ENCODE data around the gene ELAPOR1. TPM values are rescaled to one million over a fixed set of nuclear protein-coding genes. Genes with fewer than 3 reads are reported as not detected.
A peak's percentile ranks its signal among the peaks of the same experiment; 100 is the strongest.

The ELAPOR1 gene
- total RNA-seq, 6 donors from 2014 or later: 14.7 to 49.3 (median 24.4) TPM

GRCh38 chr1:109131059-109131458, 17.1 kb downstream of the ELAPOR1 start:
- DNase-seq (no peak), ATAC-seq (ENCODE audit: low FRiP score in 2 of 2) (no peak)
- H3K4me1 ChIP-seq: peaks cover 7 to 10% (median 9%) of the 10 kb centered on the region in 4 donors
- H3K9me3 ChIP-seq: no peaks in the 10 kb centered on the region
- TF ChIP-seq CTCF (IDR thresholded peaks at IDR 0.05): no peak
- TF ChIP-seq POLR2AphosphoS5 (IDR thresholded peaks at IDR 0.05): no peak
- no peak for TF ChIP-seq POLR2A (IDR thresholded peaks at IDR 0.05)
- no peak for TF ChIP-seq EP300 (IDR thresholded peaks at IDR 0.05)
- H3K36me3 ChIP-seq: no peaks in the 10 kb centered on the region
- 91% methylated on average over 2 of the region's 2 CpGs for WGBS, 2 donors
- no peak overlapping the region for H3K4me3 ChIP-seq
- no peaks in the 10 kb centered on the region for H3K27me3 ChIP-seq
- H3K27ac ChIP-seq: no peak overlapping the region

- no peaks in the 10 kb centered on the region for H3K36me3 ChIP-seq
- no peak overlapping the region for H3K4me3 ChIP-seq
- H3K4me1 ChIP-seq: peaks cover 7 to 10% (median 9%) of the 10 kb centered on the region in 4 donors
- DNase-seq: no peak
- ATAC-seq (ENCODE audit: low FRiP score in 2 of 2): no peak
- no peak overlapping the region for H3K27ac ChIP-seq
- TF ChIP-seq CTCF (IDR thresholded peaks at IDR 0.05): no peak
- no peak for TF ChIP-seq EP300 (IDR thresholded peaks at IDR 0.05)
- no peak for TF ChIP-seq POLR2AphosphoS5 (IDR thresholded peaks at IDR 0.05)
- no peak for TF ChIP-seq POLR2A (IDR thresholded peaks at IDR 0.05)
- H3K27me3 ChIP-seq: no peaks in the 10 kb centered on the region
- H3K9me3 ChIP-seq: no peaks in the 10 kb centered on the region
These were observed 17.9 kb downstream of the ELAPOR1 start for GRCh38 chr1:109131800-109132199.

GRCh38 chr1:109133002-109133706, 19.2 kb downstream of the ELAPOR1 start:
- no peak for DNase-seq
- Histone ChIP-seq H3K27ac (peak overlapping the region in 1 of 4 donors; percentile 71), H3K27me3 (no peaks in the 10 kb centered on the region), H3K4me3 (no peak overlapping the region), H3K36me3 (no peaks in the 10 kb centered on the region), H3K9me3 (no peaks in the 10 kb centered on the region), H3K4me1 (peaks cover 7 to 10% (median 9%) of the 10 kb centered on the region in 4 donors)
- no peak for ATAC-seq (ENCODE audit: low FRiP score in 2 of 2)
- TF ChIP-seq EP300 (IDR thresholded peaks at IDR 0.05): no peak
- TF ChIP-seq POLR2A (IDR thresholded peaks at IDR 0.05): no peak
- TF ChIP-seq CTCF (IDR thresholded peaks at IDR 0.05): no peak
- TF ChIP-seq POLR2AphosphoS5 (IDR thresholded peaks at IDR 0.05): no peak
- 68 to 75% methylated on average over 4 of the region's 4 CpGs for WGBS, 2 donors

- ATAC-seq (ENCODE audit: low FRiP score in 2 of 2) (peak in 1 of 2 donors; percentile 62), DNase-seq (peak in 1 of 2 donors; percentile 78)
- WGBS, 2 donors: 39 to 61% methylated on average over 2 of the region's 2 CpGs
- Histone ChIP-seq H3K4me1 (peaks cover 7 to 10% (median 9%) of the 10 kb centered on the region in 4 donors), H3K9me3 (no peaks in the 10 kb centered on the region), H3K27ac (peak overlapping the region in 1 of 4 donors; percentile 71), H3K4me3 (no peak overlapping the region), H3K27me3 (no peaks in the 10 kb centered on the region), H3K36me3 (no peaks in the 10 kb centered on the region)
- no peak for TF ChIP-seq EP300 (IDR thresholded peaks at IDR 0.05)
- peak in 1 of 2 donors; percentile 45 for TF ChIP-seq POLR2AphosphoS5 (IDR thresholded peaks at IDR 0.05)
These were observed 19.9 kb downstream of the ELAPOR1 start for GRCh38 chr1:109133815-109134214.

GRCh38 chr1:109134423-109134822, 20.5 kb downstream of the ELAPOR1 start:
- WGBS, 2 donors: 46 to 75% methylated on average over 2 to 7 of the region's 7 CpGs
- Histone ChIP-seq H3K9me3 (no peaks in the 10 kb centered on the region), H3K27me3 (no peaks in the 10 kb centered on the region), H3K4me1 (peaks cover 7 to 10% (median 9%) of the 10 kb centered on the region in 4 donors), H3K36me3 (no peaks in the 10 kb centered on the region), H3K4me3 (no peak overlapping the region), H3K27ac (peak overlapping the region in 3 of 4 donors; percentile 5 to 71 (median 7))
- no peak for TF ChIP-seq CTCF (IDR thresholded peaks at IDR 0.05)
- TF ChIP-seq POLR2A (IDR thresholded peaks at IDR 0.05): no peak
- no peak for TF ChIP-seq EP300 (IDR thresholded peaks at IDR 0.05)
- no peak for TF ChIP-seq POLR2AphosphoS5 (IDR thresholded peaks at IDR 0.05)
- ATAC-seq (ENCODE audit: low FRiP score in 2 of 2): no peak
- DNase-seq: no peak
